ENCODE measurements around the gene RAD50.
A peak's percentile ranks its signal among the peaks of the same experiment; 100 is the strongest.

RAD50 gene

GRCh38 chr5:132647473-132647872 lies 90.7 kb downstream of the RAD50 start:
- in situ Hi-C loops (cut with HindIII; ENCODE audit: low pct_unique_long_range_greater_than_20kb, low sequenced_read_pairs): no loop called here
- no peak for TF ChIP-seq JUND (IDR thresholded peaks at IDR 0.05; ENCODE audit: low read depth)
- no peak for DNase-seq (ENCODE audit: low read depth in 1 of 2, low spot score in 1 of 2)

GRCh38 chr5:132648355-132648754 lies 91.6 kb downstream of the RAD50 start:
- no peak for DNase-seq (ENCODE audit: low read depth in 1 of 2, low spot score in 1 of 2)
- no peak for TF ChIP-seq JUND (IDR thresholded peaks at IDR 0.05; ENCODE audit: low read depth)
- in situ Hi-C loops (cut with HindIII; ENCODE audit: low pct_unique_long_range_greater_than_20kb, low sequenced_read_pairs): no loop called here

- TF ChIP-seq JUND (IDR thresholded peaks at IDR 0.05; ENCODE audit: low read depth): no peak
- DNase-seq (ENCODE audit: low read depth in 1 of 2, low spot score in 1 of 2): no peak
- in situ Hi-C loops (cut with HindIII; ENCODE audit: low pct_unique_long_range_greater_than_20kb, low sequenced_read_pairs): no loop called here
These were observed 95.2 kb downstream of the RAD50 start for GRCh38 chr5:132651838-132652469.

GRCh38 chr5:132653716-132654115 lies 96.9 kb downstream of the RAD50 start:
- no peak for TF ChIP-seq JUND (IDR thresholded peaks at IDR 0.05; ENCODE audit: low read depth)
- in situ Hi-C loops (cut with HindIII; ENCODE audit: low pct_unique_long_range_greater_than_20kb, low sequenced_read_pairs): no loop called here
- DNase-seq (ENCODE audit: low read depth in 1 of 2, low spot score in 1 of 2): no peak

GRCh38 chr5:132655821-132656773 lies 99.3 kb downstream of the RAD50 start:
- no peak for TF ChIP-seq JUND (IDR thresholded peaks at IDR 0.05; ENCODE audit: low read depth)
- DNase-seq (ENCODE audit: low read depth in 1 of 2, low spot score in 1 of 2): no peak
- in situ Hi-C loops (cut with HindIII; ENCODE audit: low pct_unique_long_range_greater_than_20kb, low sequenced_read_pairs): no loop called here

GRCh38 chr5:132656774-132657355 lies 100.1 kb downstream of the RAD50 start:
- in situ Hi-C loops (cut with HindIII; ENCODE audit: low pct_unique_long_range_greater_than_20kb, low sequenced_read_pairs): no loop called here
- no peak for DNase-seq (ENCODE audit: low read depth in 1 of 2, low spot score in 1 of 2)
- no peak for TF ChIP-seq JUND (IDR thresholded peaks at IDR 0.05; ENCODE audit: low read depth)

- no peak for DNase-seq (ENCODE audit: low read depth in 1 of 2, low spot score in 1 of 2)
- TF ChIP-seq JUND (IDR thresholded peaks at IDR 0.05; ENCODE audit: low read depth): no peak
- in situ Hi-C loops (cut with HindIII; ENCODE audit: low pct_unique_long_range_greater_than_20kb, low sequenced_read_pairs): no loop called here
These were observed 101.1 kb downstream of the RAD50 start, which contains the start of gene IL13 for GRCh38 chr5:132657676-132658380. TSS of gene IL13 (plus strand) at chr5:132658173. CDS start at chr5:132658187, 14 bp downstream.

- no peak for TF ChIP-seq JUND (IDR thresholded peaks at IDR 0.05; ENCODE audit: low read depth)
- in situ Hi-C loops (cut with HindIII; ENCODE audit: low pct_unique_long_range_greater_than_20kb, low sequenced_read_pairs): no loop called here
- no peak for DNase-seq (ENCODE audit: low read depth in 1 of 2, low spot score in 1 of 2)
These were observed 101.9 kb downstream of the RAD50 start for GRCh38 chr5:132658381-132659302.

- no peak for TF ChIP-seq JUND (IDR thresholded peaks at IDR 0.05; ENCODE audit: low read depth)
- in situ Hi-C loops (cut with HindIII; ENCODE audit: low pct_unique_long_range_greater_than_20kb, low sequenced_read_pairs): no loop called here
- DNase-seq (ENCODE audit: low read depth in 1 of 2, low spot score in 1 of 2): no peak
These were observed 103.1 kb downstream of the RAD50 start for GRCh38 chr5:132659598-132660493.

- in situ Hi-C loops (cut with HindIII; ENCODE audit: low pct_unique_long_range_greater_than_20kb, low sequenced_read_pairs): no loop called here
- no peak for TF ChIP-seq JUND (IDR thresholded peaks at IDR 0.05; ENCODE audit: low read depth)
- DNase-seq (ENCODE audit: low read depth in 1 of 2, low spot score in 1 of 2): peak in 1 of 2 experiments; percentile 32
These were observed 104.6 kb downstream of the RAD50 start for GRCh38 chr5:132661231-132662003.

Measured in T47D (cell line).